Limb (tissue), 2 donors: ENCODE results near the gene GRIA1.

ENCODE experiments used
- DNase-seq, 2 donors: peaks; one replicate each; pipeline ENCODE4 v3.0.0-alpha.2; 2016; ENCODE audit errors: extremely low spot score in 2 of 2

GRIA1 gene

DNA sequence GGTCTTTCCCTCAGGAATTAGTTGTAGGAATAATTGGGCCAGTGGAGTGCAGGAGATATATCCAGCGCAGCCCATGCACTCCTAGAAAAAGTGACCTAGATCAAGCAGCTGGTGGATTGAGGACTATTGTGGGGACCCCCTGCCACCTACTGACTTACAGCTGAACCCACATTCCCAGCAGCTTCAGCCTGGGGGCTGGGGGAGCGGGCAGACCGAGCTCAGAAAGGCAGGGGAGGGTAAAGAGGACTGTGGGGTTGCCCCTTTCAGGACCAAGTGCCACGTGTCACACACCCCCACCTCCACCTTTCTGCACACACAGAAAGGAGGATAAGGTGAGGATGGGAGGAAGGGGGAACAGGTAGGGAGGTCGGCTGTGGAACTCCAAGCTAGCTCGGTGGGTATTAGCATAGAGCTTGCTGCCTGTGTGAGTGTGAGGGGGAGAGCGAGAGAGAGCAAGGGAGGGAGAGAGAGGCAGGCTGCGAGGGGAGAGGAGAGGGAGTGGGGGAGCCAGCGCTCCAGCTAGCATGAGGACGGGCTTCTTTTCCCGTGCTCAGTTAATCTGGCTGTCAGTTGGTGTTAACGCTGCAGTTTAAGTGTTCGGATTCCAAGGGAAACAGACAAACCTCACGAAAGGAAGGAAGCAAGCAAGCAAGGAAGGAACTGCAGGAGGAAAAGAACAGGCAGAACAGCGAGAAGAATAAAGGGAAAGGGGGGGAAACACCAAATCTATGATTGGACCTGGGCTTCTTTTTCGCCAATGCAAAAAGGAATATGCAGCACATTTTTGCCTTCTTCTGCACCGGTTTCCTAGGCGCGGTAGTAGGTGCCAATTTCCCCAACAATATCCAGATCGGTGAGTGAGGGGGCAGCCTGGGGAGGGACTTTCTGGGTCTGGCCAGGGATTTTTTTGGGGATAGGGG, at the start of gene GRIA1:
TSS of gene GRIA1 (plus strand) at position 553 of the 920 bp plus-strand sequence.
- DNase-seq, result peak; percentile 8 to 63

- peak in 1 of 2 donors; percentile 34 for DNase-seq
Measured at GRCh38 chr5:153445875-153446579, 44.4 kb upstream of the GRIA1 start.

DNA sequence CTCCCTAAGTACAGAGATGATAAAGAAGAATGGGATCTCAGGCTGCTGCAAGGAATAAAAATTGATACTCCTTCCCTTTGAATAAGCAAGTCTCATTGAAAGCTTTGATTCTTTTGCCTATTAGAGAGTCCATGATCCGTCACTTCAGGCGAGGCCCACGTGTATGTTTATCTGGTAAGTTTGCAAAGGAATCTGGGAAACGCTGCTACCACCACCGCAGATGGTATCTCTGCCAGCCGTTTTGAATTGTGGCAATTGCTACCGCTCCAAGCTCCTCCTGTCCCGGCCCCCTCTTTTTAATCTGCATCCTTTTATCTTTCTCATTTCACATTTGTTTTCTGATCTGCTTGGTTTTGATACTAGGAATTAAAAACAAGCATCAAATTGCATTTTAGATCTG, 42.9 kb upstream of the GRIA1 start:
- DNase-seq, result no peak

DNA sequence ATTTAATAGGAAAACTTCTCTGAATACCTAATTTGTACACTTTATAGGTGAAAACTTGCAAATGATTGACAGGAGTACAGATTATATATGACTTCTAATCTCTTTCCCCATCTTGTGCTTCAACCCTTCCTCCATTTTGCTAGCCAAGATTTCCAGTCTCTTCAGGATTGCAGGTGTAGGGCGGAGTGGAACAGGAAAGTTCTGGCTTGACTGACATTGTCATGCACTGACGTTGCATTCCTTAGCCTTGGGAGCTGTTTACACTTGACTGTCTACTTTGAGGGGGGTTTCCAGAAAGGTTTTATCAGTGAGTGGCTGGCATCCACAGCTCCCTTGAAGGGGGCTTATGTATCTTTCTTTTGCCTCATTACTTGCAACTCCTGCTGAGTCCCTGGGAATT, 34.1 kb upstream of the GRIA1 start:
- DNase-seq, result no peak

- DNase-seq, result no peak
Measured at GRCh38 chr5:153456993-153457392, 33.5 kb upstream of the GRIA1 start.

DNA sequence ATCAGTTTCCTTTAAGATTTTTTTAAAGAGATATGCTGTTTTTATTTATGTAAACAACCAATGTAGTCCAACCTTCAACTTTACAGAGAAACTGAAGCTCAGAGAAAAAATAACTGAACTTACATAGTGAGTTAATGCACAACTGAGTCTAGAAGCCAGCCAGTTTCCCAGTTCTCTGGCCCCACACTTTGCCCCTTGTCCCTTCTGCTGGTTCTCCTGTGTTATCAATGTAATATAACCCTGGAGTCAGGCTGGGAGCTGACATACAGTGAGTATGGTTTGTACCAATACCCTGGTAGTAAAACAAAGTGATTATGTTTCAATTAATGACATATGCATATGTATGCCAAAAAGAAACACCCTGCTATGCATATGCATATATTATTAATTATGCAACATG, 32.2 kb upstream of the GRIA1 start:
- no peak for DNase-seq

DNA sequence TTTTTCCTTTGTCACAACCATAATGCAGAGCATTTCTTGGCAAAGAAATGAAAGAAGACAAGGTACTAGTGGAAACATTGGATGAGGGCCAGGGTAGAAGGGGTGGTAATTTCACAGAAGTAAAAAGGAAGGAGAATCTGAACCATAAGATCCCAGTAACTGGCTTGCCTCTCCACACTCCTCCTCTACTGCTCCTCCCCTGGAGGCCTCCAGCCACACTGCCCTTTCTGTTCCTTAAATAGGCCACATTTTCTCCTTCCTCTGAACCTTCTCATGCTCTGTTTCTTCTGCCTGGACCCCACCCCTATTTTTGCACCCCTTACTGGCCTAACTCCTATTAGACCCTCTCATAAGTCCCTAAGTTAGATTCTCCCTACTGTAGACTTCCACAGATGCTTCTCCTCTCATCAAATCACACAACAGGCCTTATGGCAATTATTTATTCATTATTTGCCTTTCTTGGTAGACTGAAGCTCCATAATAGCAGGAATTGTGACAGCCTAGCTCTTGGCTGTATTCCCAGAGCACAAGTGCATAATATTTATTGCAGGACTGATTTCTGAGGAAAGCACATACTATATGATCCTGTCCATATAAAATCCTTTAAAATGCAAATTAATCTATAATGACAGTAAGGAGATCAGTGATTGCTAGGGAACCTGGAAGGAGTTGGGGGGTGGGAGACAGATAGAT, 31.3 kb upstream of the GRIA1 start:
- DNase-seq, result no peak

GRCh38 chr5:153460421-153460820, 30.0 kb upstream of the GRIA1 start:
- no peak for DNase-seq

- no peak for DNase-seq
Measured at GRCh38 chr5:153461341-153461740, 29.1 kb upstream of the GRIA1 start.

DNA sequence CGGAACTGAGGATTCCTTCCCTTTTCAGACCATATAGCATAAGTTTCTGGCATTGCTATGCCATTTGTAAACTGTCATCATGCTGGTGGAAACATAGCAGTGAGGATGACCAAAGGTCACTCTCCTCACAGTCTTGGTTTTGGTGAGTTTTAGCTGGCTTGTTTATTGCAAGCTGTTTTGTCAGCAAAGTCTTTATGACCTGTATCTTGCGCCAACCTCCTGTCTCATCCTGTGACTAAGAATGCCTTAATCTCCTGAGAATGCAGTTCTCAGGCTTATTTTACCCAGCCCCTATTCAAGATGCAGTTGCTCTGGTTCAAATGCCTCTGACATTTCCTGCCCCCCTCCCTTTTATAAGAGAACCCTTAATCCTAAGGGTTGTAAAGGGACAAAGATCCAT, 26.7 kb upstream of the GRIA1 start:
- no peak for DNase-seq

DNA sequence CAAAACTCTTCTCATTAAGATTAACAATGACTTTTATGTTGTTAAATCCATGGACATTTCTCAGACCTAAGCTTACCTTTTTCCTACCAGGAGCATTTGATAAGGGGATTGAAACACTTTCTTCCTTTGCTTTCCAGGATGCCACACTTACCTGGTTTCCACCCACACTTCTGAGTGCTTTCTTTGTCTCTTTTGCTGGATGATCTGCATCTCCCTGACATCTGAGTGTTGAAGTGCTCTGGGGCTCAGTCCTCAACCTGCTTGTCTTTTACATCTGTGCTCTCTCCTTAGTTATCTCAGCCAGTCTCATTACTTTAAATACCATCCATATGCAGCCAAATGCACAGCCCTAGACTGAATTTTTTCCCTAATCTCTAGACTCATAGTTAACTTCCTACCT, 22.9 kb upstream of the GRIA1 start:
- DNase-seq, result no peak

GRCh38 chr5:153469423-153469822, 21.0 kb upstream of the GRIA1 start:
- no peak for DNase-seq

DNA sequence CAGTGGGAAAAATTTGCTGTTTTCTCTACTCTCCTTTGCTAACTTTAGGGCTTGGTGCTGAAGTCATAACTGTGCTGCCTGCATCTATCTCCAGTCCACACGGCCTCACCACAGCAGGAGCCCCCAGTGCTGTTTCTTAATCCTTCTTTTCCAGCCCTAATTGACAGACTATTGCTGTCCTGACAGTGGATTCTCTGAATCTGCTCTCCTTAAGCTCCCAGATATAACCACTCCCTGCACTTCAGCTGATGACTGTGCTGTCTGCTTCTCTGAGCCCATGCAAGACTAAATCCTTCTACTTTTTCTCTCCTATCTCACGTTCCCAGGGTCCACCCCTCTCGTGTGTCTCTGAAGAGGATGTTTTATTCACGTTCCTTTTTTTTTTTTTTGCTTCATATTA, 19.7 kb upstream of the GRIA1 start:
- DNase-seq, result no peak

GRCh38 chr5:153476767-153477166, 13.7 kb upstream of the GRIA1 start:
- no peak for DNase-seq

GRCh38 chr5:153480401-153480800, 10.1 kb upstream of the GRIA1 start:
- no peak for DNase-seq

DNA sequence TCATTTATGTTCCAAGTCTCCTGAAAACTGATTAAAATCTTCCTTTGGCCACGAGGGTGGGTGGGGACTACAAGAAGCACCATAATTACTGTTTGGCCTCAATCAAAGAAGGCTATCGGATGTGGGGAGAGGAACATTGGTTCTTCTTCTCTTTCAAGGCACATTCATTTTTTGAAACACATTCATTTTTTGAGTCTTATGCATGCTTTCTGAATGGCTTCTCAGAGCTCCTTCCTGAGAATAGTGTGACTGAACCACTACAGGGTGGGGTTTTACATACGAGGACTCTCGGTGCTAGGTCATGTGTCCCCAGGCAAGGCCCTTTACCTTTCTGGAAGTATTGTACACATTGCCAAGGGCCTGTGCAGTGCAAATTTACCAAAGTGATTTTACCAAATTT, 7.0 kb upstream of the GRIA1 start:
- DNase-seq, result no peak

GRCh38 chr5:153485641-153486040, 4.8 kb upstream of the GRIA1 start:
- no peak for DNase-seq

DNA sequence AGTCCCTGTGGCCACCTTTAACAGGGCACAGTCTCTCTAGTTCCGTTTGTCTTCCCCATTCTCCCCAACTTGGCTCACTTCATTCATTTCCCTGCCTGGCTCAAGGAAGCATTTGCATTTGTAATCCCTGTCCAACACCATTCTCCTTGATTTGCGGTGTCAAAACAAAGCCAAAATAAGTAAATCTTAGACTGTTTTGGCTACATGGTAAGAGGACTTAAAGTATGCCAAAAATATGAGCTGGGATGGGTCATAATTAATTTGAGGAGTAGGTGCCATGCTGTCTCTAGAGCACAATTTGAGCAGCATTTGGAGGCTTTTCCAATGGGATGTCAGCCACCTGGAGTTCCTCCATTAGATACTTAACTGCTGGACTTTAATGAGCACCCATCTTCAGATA, 3.7 kb upstream of the GRIA1 start:
- no peak for DNase-seq

GRCh38 chr5:153489611-153490010, 859 bp upstream of the GRIA1 start:
- DNase-seq, result no peak

DNA sequence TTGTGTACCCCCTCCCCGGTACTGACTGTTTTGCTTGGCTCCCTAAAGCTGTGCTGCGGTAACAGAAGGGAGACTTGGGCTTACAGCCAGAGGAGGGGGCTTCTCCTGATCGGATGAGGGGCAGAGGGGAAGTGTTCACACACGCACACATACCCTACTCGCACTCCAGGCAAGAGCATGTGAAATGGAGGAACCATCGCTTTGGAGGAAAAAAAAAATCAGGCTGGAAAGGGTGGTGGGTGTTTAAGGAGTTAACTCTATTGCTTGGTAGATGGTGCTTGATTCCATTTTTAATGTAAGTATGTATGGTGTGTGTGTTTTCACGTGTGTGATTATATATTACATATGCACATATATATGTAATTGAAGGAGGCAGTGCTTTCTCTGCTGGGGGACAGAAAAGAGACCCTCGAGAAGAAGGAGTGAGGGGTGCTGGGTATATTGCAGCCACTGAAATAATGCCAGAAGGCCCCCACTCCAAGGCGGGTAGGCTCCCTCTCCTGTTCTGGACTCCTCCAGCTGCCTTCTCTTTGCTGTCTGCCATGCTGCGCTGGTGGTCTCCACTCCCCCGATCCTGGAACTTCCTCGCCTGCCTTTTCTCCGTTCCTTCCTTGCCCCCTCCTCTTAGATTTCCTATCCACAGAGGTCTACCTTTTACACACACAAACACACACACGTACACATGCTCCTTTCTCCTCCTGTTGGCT, 721 bp downstream of the GRIA1 start:
- DNase-seq, result peak in 1 of 2 donors; percentile 36

- no peak for DNase-seq
Measured at GRCh38 chr5:153491856-153492255, 1.4 kb downstream of the GRIA1 start.

DNA sequence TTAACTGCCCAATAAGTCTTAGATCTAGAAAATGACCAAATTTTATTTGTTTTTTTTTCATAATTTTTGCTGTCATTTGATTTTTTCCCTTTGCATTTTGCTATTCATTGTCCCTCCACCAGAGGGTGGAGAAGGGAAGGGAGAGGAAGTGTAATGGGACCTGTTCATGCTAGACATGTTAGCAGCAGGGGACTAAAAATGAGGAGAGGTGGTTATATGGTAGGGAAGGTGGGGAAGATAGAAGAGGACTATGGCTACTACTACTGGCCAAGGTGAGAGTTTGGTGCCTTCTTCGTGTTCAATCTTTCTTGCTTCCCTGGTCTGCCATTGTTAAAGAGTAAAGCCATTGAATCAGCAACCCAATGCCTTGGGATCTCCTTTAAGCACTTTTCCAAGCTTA, 6.4 kb downstream of the GRIA1 start:
- DNase-seq, result peak in 1 of 2 donors; percentile 12
